Measurements from ENCODE around the gene CUEDC1. TPM values are rescaled to one million over a fixed set of nuclear protein-coding genes. Genes with fewer than 3 reads are reported as not detected.
A peak's percentile ranks its signal among the peaks of the same experiment; 100 is the strongest.

CUEDC1 gene
- total and polyA plus RNA-seq, 2 of the 13 experiments (the other 11 are each of a cell fraction or from before 2014, with no cell fraction given), result 7.4 to 12.9 TPM

DNA sequence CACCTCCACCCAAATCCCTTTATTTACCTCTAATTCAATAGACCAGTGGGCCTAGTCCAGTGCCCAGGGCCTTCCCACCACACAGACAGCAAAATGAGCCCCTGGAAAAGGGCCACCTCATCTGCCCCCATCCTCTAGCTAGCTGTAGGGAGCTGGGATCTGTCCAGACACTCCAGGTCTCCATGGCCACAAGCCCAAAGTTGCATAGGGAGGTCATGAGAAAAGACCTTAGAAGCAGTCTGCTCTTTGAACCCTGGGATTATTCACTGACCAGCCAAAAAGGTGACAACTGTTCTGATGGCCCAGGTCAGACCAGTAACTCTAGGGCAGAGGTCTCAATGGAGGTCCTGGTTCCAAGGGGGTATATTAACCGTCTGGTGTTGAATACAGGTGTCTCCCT, 2.0 kb downstream of the CUEDC1 start (continued):
- TF ChIP-seq, protein P1, sequence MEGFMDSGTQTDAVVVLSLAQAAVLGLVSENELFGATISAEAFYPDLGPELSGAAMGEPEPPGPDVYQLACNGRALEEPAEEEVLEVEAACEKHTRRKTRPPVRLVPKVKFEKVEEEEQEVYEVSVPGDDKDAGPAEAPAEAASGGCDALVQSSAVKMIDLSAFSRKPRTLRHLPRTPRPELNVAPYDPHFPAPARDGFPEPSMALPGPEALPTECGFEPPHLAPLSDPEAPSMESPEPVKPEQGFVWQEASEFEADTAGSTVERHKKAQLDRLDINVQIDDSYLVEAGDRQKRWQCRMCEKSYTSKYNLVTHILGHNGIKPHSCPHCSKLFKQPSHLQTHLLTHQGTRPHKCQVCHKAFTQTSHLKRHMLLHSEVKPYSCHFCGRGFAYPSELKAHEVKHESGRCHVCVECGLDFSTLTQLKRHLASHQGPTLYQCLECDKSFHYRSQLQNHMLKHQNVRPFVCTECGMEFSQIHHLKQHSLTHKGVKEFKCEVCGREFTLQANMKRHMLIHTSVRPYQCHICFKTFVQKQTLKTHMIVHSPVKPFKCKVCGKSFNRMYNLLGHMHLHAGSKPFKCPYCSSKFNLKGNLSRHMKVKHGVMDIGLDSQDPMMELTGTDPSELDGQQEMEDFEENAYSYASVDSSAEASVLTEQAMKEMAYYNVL (CRISPR knock-in tag; IDR thresholded peaks at IDR 0.05; ENCODE audit: borderline replicate concordance), result 0 out of 2 replicates have a peak, but pooled peaks have one; percentile 22
- TF ChIP-seq, protein P2, sequence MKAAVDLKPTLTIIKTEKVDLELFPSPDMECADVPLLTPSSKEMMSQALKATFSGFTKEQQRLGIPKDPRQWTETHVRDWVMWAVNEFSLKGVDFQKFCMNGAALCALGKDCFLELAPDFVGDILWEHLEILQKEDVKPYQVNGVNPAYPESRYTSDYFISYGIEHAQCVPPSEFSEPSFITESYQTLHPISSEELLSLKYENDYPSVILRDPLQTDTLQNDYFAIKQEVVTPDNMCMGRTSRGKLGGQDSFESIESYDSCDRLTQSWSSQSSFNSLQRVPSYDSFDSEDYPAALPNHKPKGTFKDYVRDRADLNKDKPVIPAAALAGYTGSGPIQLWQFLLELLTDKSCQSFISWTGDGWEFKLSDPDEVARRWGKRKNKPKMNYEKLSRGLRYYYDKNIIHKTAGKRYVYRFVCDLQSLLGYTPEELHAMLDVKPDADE (CRISPR knock-in tag; IDR thresholded peaks at IDR 0.05), result no peak
- TF ChIP-seq RFX1 (IDR thresholded peaks at IDR 0.05) (peak; percentile 46; the same call in 1 of the 2 replicates), ZFP62 (CRISPR knock-in tag; IDR thresholded peaks at IDR 0.05) (no peak), HNRNPUL1 (IDR thresholded peaks at IDR 0.05; ENCODE audit: low read depth, low read length) (no peak), SALL1 (CRISPR knock-in tag; IDR thresholded peaks at IDR 0.05) (peak; percentile 46), ZNF124 (CRISPR knock-in tag; IDR thresholded peaks at IDR 0.05) (no peak), PITX1 (CRISPR knock-in tag; IDR thresholded peaks at IDR 0.05) (peak; percentile 67), ZNF138 (CRISPR knock-in tag; IDR thresholded peaks at IDR 0.05; ENCODE audit: low read depth) (no peak), RXRA (CRISPR knock-in tag; IDR thresholded peaks at IDR 0.05) (peak; percentile 66; the same call in 1 of the 2 replicates), ZNF547 (CRISPR knock-in tag; IDR thresholded peaks at IDR 0.05) (no peak), SATB2 (CRISPR knock-in tag; IDR thresholded peaks at IDR 0.05) (no peak), HMG20A (CRISPR knock-in tag; IDR thresholded peaks at IDR 0.05; ENCODE audit: borderline replicate concordance) (peak; percentile 34; the same call in 1 of the 2 replicates), FOXK1 (CRISPR knock-in tag; IDR thresholded peaks at IDR 0.05; ENCODE audit: borderline replicate concordance, low read depth) (peak; percentile 28; the same call in 1 of the 2 replicates), ZNF30 (CRISPR knock-in tag; IDR thresholded peaks at IDR 0.05) (no peak), NR2F1 (CRISPR knock-in tag; IDR thresholded peaks at IDR 0.05) (peak; percentile 79 to 80; a peak in 3 of 4 replicates), SAFB2 (CRISPR knock-in tag; IDR thresholded peaks at IDR 0.05; ENCODE audit: borderline replicate concordance, low read depth) (no peak), RXRB (CRISPR knock-in tag; IDR thresholded peaks at IDR 0.05; ENCODE audit: borderline replicate concordance) (peak; percentile 83), PRMT3 (CRISPR knock-in tag; IDR thresholded peaks at IDR 0.05; ENCODE audit: borderline replicate concordance, low read depth) (no peak), ATF1 (CRISPR knock-in tag; IDR thresholded peaks at IDR 0.05) (no peak), ZNF616 (CRISPR knock-in tag; IDR thresholded peaks at IDR 0.05; ENCODE audit: low read depth) (no peak)
- TF ChIP-seq, protein P3, sequence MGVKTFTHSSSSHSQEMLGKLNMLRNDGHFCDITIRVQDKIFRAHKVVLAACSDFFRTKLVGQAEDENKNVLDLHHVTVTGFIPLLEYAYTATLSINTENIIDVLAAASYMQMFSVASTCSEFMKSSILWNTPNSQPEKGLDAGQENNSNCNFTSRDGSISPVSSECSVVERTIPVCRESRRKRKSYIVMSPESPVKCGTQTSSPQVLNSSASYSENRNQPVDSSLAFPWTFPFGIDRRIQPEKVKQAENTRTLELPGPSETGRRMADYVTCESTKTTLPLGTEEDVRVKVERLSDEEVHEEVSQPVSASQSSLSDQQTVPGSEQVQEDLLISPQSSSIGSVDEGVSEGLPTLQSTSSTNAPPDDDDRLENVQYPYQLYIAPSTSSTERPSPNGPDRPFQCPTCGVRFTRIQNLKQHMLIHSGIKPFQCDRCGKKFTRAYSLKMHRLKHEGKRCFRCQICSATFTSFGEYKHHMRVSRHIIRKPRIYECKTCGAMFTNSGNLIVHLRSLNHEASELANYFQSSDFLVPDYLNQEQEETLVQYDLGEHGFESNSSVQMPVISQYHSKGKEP (CRISPR knock-in tag; IDR thresholded peaks at IDR 0.05), result no peak
- TF ChIP-seq, protein P4, sequence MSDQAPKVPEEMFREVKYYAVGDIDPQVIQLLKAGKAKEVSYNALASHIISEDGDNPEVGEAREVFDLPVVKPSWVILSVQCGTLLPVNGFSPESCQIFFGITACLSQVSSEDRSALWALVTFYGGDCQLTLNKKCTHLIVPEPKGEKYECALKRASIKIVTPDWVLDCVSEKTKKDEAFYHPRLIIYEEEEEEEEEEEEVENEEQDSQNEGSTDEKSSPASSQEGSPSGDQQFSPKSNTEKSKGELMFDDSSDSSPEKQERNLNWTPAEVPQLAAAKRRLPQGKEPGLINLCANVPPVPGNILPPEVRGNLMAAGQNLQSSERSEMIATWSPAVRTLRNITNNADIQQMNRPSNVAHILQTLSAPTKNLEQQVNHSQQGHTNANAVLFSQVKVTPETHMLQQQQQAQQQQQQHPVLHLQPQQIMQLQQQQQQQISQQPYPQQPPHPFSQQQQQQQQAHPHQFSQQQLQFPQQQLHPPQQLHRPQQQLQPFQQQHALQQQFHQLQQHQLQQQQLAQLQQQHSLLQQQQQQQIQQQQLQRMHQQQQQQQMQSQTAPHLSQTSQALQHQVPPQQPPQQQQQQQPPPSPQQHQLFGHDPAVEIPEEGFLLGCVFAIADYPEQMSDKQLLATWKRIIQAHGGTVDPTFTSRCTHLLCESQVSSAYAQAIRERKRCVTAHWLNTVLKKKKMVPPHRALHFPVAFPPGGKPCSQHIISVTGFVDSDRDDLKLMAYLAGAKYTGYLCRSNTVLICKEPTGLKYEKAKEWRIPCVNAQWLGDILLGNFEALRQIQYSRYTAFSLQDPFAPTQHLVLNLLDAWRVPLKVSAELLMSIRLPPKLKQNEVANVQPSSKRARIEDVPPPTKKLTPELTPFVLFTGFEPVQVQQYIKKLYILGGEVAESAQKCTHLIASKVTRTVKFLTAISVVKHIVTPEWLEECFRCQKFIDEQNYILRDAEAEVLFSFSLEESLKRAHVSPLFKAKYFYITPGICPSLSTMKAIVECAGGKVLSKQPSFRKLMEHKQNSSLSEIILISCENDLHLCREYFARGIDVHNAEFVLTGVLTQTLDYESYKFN (CRISPR knock-in tag; conservative IDR thresholded peaks at IDR 0.05), result peak; percentile 60

Measured in HepG2 (cell line).